OCI-M1 (cell line): ENCODE results near the gene ADA.
"Not testable (repeated sequence)": the region's sequence is repeated elsewhere in the genome, so short reads cannot be mapped to it uniquely, and the experiment has no call there.

Source experiments
- DNase-seq: peaks from one replicate; lab custom pipeline; 2025; lab: John Stamatoyannopoulos, UW

ADA gene

GRCh38 chr20:44651684-44652423 is at the start of gene ADA:
Gene ADA (minus strand): TSS chr20:44651699. CDS start chr20:44651607, 92 bp downstream.
- peak; percentile 65 for DNase-seq

- DNase-seq = no peak
These were observed 48.8 kb upstream of the ADA start for GRCh38 chr20:44700306-44700705.

GRCh38 chr20:44698351-44698750 is 46.9 kb upstream of the ADA start:
- no peak for DNase-seq

GRCh38 chr20:44697041-44697440 is 45.5 kb upstream of the ADA start:
- not testable (repeated sequence) for DNase-seq

GRCh38 chr20:44696315-44696714 is 44.8 kb upstream of the ADA start:
- DNase-seq = peak; percentile 34

- no peak for DNase-seq
These were observed 44.3 kb upstream of the ADA start for GRCh38 chr20:44695674-44696300.

- no peak for DNase-seq
These were observed 43.8 kb upstream of the ADA start for GRCh38 chr20:44695295-44695673.

GRCh38 chr20:44694159-44694558 is 42.7 kb upstream of the ADA start:
- no peak for DNase-seq

- no peak for DNase-seq
These were observed 42.1 kb upstream of the ADA start for GRCh38 chr20:44693627-44694026.

GRCh38 chr20:44692932-44693480 is 41.5 kb upstream of the ADA start:
- DNase-seq = no peak

- DNase-seq = no peak
These were observed 40.2 kb upstream of the ADA start for GRCh38 chr20:44691424-44692423.

- DNase-seq = no peak
These were observed 39.4 kb upstream of the ADA start for GRCh38 chr20:44690781-44691423.

GRCh38 chr20:44689809-44690208 is 38.3 kb upstream of the ADA start:
- no peak for DNase-seq

- no peak for DNase-seq
These were observed 36.6 kb upstream of the ADA start for GRCh38 chr20:44688053-44688625.

GRCh38 chr20:44686934-44687333 is 35.4 kb upstream of the ADA start:
- DNase-seq = no peak

GRCh38 chr20:44684047-44684967 is 32.8 kb upstream of the ADA start:
- no peak for DNase-seq

- DNase-seq = peak; percentile 71
These were observed 32.0 kb upstream of the ADA start for GRCh38 chr20:44683263-44684046.

- no peak for DNase-seq
These were observed 30.5 kb upstream of the ADA start for GRCh38 chr20:44681796-44682566.
